ENCODE measurements around the gene SBF1. TPM values are rescaled to one million over a fixed set of nuclear protein-coding genes. Genes with fewer than 3 reads are reported as not detected.
"Not testable (repeated sequence)": the region's sequence is repeated elsewhere in the genome, so short reads cannot be mapped to it uniquely, and the experiment has no call there.

Gene SBF1
- total RNA-seq, 2 experiments from 2014 or later, result 211 to 221 TPM

DNA sequence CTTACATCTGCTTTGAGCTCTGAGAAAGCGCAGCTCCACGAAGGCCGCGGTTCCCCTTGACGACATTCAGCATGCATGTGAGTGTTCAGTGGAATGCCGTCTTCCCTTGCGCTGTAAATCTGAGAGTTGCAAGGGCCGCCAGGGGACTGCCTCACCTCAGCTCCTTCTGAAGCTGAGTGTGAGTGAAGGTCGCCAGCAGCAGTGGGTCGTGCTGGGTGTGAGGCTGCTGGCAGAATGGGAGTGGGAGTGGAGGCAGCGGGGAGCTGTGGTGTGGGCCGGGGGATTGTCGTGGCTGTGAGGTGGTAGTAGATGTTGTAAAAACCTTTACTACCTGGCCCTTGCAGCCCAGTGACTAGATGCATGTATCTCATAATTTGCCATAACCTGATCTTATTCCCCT lies 66.5 kb downstream of the SBF1 start:
- no peak overlapping the region for H3K4me3 Mint-ChIP-seq
- H3K27ac Mint-ChIP-seq, result no peak overlapping the region
- ATAC-seq (ENCODE audit: low read depth), result no peak

DNA sequence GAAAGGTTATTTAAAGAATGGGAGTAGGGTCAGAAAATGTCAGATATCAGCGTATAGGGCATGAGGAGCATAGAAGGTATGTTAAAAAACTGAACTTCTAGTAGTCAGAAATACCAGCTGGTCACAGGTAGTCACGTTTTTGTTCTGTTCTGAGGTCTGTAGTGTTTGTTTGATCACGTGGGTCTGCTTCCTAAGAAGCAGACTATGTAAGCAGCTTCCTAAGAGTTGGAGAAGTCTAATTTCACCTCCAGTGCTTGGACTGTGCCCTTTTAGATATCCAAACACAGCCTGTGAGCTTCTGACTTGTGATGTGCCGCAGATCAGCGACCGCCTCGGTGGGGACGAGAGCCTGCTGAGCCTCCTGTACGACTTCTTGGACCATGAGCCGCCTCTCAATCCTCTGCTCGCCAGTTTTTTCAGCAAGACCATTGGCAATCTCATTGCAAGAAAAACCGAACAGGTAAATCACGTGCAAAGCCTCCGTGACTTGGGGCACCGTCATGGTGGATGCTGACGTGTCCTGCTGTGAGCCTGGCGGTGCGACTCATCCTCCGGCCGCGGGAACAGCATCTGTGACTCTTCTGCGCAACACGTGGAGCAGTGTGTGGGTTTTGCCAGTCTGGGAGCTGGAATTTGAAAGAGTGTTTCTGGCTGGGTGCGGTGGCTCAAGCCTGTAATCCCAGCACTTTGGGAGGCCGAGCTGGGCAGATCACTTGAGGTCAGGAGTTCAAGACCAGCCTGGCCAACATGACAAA lies 68.2 kb downstream of the SBF1 start:
- Mint-ChIP-seq H3K9me3 (no peaks in the 10 kb centered on the region), H3K27me3 (no peaks in the 10 kb centered on the region), H3K4me3 (no peak overlapping the region), H3K4me1 (peaks cover 5% of the 10 kb centered on the region), H3K36me3 (peaks cover 17% of the 10 kb centered on the region), H3K27ac (peak overlapping the region; percentile 75)
- DNase-seq (no peak), ATAC-seq (ENCODE audit: low read depth) (no peak)
- POLR2A ChIA-PET, result no interaction called here

More for the DNA sequence above, 66.5 kb downstream of the SBF1 start:
- Mint-ChIP-seq H3K36me3 (peaks cover 15% of the 10 kb centered on the region), H3K27me3 (no peaks in the 10 kb centered on the region), H3K9me3 (no peaks in the 10 kb centered on the region), H3K4me1 (peaks cover 5% of the 10 kb centered on the region)
- POLR2A ChIA-PET, result no interaction called here
- no peak for DNase-seq

DNA sequence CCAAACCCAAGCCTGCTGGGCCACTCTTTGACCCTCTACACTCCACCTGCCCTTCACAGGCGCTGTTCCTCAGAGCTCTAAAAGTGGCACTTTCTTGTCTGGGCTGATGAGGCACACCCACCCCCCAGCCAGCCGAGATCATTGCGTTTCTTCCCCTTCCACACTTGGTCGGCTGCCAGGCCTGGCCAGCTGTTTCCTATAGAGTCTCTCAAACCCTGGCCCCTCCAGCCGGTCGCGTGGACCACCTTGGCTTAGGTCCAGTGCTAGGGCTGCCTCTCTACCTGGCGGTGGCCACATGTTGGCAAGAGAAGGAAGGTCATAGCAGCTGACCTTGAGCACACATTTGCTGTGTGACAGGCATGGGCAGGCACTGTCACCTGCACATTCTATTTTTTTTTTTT lies 71.1 kb downstream of the SBF1 start:
- DNase-seq, result no peak
- Mint-ChIP-seq H3K36me3 (peaks cover 21% of the 10 kb centered on the region), H3K9me3 (no peaks in the 10 kb centered on the region), H3K27me3 (no peaks in the 10 kb centered on the region), H3K4me1 (peaks cover 21% of the 10 kb centered on the region), H3K27ac (no peak overlapping the region), H3K4me3 (no peak overlapping the region)
- POLR2A ChIA-PET, result no interaction called here
- ATAC-seq (ENCODE audit: low read depth), result no peak

DNA sequence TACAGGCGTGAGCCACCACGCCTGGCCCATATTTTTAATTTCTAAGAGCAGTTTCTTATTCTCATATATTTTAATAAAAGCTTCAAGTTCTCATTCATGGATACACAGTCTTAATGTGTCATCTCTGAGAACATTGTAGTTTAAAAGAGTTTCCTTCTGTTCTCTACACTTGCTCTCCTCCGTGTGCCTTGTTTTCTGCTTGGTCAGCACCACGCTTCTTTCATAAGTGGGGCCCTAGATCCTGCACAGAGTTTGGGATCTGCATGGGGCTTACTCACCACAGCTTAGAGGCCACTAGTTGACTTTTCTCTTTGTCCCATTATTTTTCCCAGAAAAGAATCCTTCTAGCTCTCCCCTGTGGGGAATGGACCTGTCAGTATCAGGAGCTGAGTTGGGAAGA lies 72.9 kb downstream of the SBF1 start:
- Mint-ChIP-seq H3K4me3 (no peak overlapping the region), H3K27me3 (no peaks in the 10 kb centered on the region), H3K36me3 (peaks cover 18% of the 10 kb centered on the region), H3K9me3 (no peaks in the 10 kb centered on the region), H3K27ac (no peak overlapping the region), H3K4me1 (peaks cover 24% of the 10 kb centered on the region)
- DNase-seq, result no peak
- no peak for ATAC-seq (ENCODE audit: low read depth)
- POLR2A ChIA-PET, result interaction anchor here (0.7 kb wide), 1 partner anchor 230 kb away, joined by 3 read pairs; no protein-coding TSS in a partner anchor

DNA sequence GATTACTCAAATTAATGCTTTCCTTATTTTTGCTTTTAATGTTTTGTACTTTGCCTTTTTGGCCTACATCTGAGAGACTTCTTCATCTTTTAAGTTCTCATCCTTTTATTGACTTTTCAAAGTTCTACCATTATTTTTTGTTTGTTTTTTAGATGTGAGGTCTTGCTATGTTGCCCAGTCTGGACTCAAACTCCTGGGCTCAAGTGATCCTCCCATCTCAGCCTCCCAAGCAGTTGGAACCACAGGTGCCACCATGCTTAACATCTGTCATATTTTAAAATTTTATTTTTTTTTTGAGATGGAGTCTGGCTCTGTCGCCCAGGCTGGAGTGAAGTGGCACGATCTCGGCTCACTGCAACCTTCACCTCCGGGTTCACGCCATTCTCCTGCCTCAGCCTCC lies 73.9 kb downstream of the SBF1 start:
- H3K27ac Mint-ChIP-seq, result peak overlapping the region; percentile 32

DNA sequence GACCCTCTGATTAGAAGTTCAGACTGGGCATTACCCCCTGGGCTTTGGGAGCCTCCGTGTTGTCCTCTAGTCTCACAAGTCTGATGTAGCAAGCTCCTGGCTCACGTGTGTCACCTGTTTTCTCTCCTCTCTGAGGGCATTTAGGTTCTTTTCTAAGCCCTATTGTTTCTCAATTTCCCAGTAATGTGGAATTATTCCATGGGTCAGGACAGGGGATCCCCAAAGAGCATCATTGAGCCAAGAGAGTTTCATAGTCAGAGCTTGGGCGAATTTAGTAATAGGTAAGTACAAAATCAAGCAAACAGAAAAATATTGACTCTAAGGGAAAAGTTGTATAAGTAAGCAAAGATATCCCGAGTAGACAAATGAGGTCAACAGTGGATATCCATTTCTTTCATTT lies 74.4 kb downstream of the SBF1 start:
- POLR2A ChIA-PET, result interaction anchor here (0.6 to 0.7 kb wide), 2 partner anchors 45 to 158 kb away, joined by 3 to 5 read pairs; no protein-coding TSS in a partner anchor
- Mint-ChIP-seq H3K27ac (peak overlapping the region; percentile 76), H3K27me3 (no peaks in the 10 kb centered on the region), H3K9me3 (no peaks in the 10 kb centered on the region), H3K4me1 (peaks cover 24% of the 10 kb centered on the region), H3K36me3 (peaks cover 10% of the 10 kb centered on the region), H3K4me3 (peak overlapping the region; percentile 23)
- DNase-seq (no peak), ATAC-seq (ENCODE audit: low read depth) (no peak)

More for the DNA sequence above, 73.9 kb downstream of the SBF1 start:
- DNase-seq (no peak), ATAC-seq (ENCODE audit: low read depth) (no peak)
- peaks cover 24% of the 10 kb centered on the region for H3K4me1 Mint-ChIP-seq
- H3K36me3 Mint-ChIP-seq, result peaks cover 11% of the 10 kb centered on the region
- POLR2A ChIA-PET, result interaction anchor here (0.7 kb wide), 1 partner anchor 44 kb away, joined by 3 read pairs; no protein-coding TSS in a partner anchor
- H3K9me3 Mint-ChIP-seq, result no peaks in the 10 kb centered on the region
- H3K27me3 Mint-ChIP-seq, result no peaks in the 10 kb centered on the region
- H3K4me3 Mint-ChIP-seq, result no peak overlapping the region

DNA sequence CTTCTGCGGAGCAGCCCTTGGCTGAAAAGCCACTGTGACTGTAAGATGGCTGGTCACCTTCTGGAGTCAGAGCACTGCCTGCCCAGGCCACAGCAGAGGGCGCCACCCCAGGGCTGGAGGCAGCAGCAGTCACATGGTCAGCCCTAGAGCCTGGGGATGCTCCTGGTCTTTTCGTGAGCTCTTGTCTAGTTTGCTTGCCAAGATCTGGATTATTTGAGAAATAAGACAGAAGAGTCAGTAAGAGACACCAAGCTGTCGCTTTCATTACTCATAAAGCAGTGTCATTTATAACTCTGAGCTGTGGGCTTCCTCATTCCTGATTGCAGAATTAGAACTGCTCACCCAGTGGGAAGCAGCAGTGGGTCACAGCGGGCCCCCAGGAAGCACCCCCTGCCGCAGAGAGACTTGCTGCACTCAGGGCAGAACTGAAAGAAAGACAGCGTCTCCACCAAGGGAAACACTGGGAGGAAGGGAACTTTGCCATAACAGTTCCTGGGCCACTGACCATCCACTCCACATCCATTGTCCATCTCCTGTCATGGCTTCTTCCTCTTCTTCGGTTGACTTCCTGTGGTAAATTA lies 75.0 kb downstream of the SBF1 start:
- POLR2A ChIA-PET, result interaction anchor here (0.6 kb wide), 1 partner anchor 158 kb away, joined by 5 read pairs; no protein-coding TSS in a partner anchor
- Mint-ChIP-seq H3K36me3 (peaks cover 12% of the 10 kb centered on the region), H3K27me3 (no peaks in the 10 kb centered on the region), H3K9me3 (no peaks in the 10 kb centered on the region), H3K27ac (peak overlapping the region; percentile 76), H3K4me3 (peak overlapping the region; percentile 23), H3K4me1 (peaks cover 22% of the 10 kb centered on the region)
- DNase-seq (peak; percentile 46), ATAC-seq (ENCODE audit: low read depth) (peak; percentile 60)

DNA sequence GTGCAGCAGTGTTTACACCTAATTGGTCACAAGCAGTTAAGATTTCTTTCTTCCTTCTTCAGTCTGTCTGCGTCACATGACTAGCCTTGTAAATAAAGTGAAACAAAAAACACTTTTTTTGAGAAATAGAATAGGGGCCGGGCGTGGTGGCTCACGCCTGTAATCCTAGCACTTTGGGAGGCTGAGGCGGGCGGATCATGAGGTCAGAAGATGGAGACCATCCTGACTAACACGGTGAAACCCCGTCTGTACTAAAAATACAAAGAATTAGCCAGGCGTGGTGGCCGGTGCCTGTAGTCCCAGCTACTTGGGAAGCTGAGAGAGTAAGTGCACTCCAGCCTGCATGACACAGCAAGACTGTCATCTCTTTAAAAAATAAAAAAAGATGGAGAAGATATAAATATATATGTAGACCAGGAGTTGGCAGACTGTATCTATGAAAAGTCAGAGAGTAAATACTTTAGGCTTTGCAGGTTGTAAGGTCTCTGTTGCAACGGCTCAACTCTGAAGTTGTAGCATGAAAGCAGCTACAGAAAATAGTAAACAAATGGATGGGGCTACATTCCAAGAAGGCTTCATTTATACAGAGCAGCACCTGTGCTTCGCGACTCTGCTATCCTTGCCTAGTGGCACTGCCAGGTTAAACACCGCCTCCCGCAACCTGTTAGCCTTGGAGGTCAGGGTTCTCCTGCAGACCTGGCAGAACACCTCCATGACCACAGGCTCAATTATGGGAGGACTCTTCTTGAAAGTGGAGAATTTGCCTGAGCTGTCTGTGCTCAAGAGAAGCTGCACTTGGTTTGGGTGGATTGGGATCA lies 75.8 kb downstream of the SBF1 start:
- DNase-seq (no peak), ATAC-seq (ENCODE audit: low read depth) (no peak)
- H3K27me3 Mint-ChIP-seq, result no peaks in the 10 kb centered on the region
- no peaks in the 10 kb centered on the region for H3K9me3 Mint-ChIP-seq
- POLR2A ChIA-PET, result no interaction called here
- H3K27ac Mint-ChIP-seq, result peak overlapping the region; percentile 76
- peaks cover 22% of the 10 kb centered on the region for H3K4me1 Mint-ChIP-seq
- H3K4me3 Mint-ChIP-seq, result no peak overlapping the region
- peaks cover 13% of the 10 kb centered on the region for H3K36me3 Mint-ChIP-seq

DNA sequence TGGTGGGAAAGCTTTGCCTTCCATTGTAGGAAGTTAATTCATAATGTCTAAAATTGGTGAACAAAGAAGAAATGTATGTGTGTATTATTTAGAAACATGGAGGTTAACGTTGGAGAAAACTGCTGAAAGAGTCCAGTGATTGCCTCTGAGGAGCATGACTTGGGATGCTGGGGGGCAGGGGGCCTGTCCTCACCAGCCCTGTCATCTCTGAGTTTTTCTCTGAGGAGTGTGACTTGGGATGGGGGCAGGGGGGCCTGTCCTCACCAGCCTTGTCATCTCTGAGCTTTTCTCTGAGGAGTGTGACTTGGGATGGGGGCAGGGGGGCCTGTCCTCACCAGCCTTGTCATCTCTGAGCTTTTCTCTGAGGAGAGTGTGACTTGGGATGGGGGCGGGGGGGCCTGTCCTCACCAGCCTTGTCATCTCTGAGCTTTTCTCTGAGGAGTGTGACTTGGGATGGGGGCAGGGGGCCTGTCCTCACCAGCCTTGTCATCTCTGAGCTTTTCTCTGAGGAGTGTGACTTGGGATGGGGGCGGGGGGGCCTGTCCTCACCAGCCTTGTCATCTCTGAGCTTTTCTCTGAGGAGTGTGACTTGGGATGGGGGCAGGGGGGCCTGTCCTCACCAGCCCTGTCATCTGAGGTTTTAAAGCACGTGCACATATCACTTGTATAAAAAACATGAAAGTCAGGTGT lies 77.3 kb downstream of the SBF1 start:
- H3K4me1 Mint-ChIP-seq, result peaks cover 20% of the 10 kb centered on the region
- ATAC-seq (ENCODE audit: low read depth); DNase-seq; H3K27ac Mint-ChIP-seq; H3K4me3 Mint-ChIP-seq; H3K9me3 Mint-ChIP-seq; H3K27me3 Mint-ChIP-seq; POLR2A ChIA-PET: not testable (repeated sequence)
- H3K36me3 Mint-ChIP-seq, result peaks cover 20% of the 10 kb centered on the region

DNA sequence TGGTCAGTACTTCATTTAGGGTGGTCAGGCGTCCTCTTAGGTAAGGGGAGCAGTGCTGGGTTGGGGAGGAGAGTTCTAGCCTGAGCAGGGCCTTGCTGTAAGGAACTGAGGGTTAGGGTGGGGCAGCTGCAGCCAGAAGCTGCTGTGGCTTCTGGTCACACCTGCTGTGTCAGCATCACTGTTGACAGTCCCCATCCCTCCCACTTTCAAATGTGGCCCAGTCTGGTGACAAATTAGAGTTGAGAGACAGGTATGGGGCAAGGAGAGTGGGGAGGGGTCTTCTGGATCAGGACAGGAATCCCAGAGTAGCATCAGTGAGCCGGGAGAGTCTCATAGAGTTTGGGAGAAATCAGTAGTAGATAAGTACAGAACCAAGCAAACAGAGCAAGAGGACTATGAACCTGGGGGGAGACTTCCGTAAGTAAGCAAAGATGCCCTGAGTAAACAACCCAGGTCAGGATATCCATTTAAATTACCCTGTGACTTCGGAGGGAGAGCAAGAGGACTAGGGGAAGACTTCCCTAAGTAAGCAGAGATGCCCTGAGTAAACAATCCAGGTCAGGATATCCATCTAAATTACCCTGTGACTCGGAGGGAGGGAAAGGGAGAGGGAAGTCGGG lies 78.0 kb downstream of the SBF1 start:
- ATAC-seq (ENCODE audit: low read depth) (no peak), DNase-seq (no peak)
- peaks cover 20% of the 10 kb centered on the region for H3K4me1 Mint-ChIP-seq
- no peaks in the 10 kb centered on the region for H3K9me3 Mint-ChIP-seq
- POLR2A ChIA-PET, result no interaction called here
- H3K36me3 Mint-ChIP-seq, result peaks cover 19% of the 10 kb centered on the region
- no peaks in the 10 kb centered on the region for H3K27me3 Mint-ChIP-seq
- no peak overlapping the region for H3K4me3 Mint-ChIP-seq
- peak overlapping the region; percentile 31 for H3K27ac Mint-ChIP-seq

Data from activated naive CD8-positive, alpha-beta T cell treated with anti-CD3 and anti-CD28 coated beads, Interleukin-2, amount 10 ng/mL, durations not matched to agents 7 days and 5 days (primary cell).